ENCODE results near the gene ADAMTS17.

ADAMTS17 gene

DNA sequence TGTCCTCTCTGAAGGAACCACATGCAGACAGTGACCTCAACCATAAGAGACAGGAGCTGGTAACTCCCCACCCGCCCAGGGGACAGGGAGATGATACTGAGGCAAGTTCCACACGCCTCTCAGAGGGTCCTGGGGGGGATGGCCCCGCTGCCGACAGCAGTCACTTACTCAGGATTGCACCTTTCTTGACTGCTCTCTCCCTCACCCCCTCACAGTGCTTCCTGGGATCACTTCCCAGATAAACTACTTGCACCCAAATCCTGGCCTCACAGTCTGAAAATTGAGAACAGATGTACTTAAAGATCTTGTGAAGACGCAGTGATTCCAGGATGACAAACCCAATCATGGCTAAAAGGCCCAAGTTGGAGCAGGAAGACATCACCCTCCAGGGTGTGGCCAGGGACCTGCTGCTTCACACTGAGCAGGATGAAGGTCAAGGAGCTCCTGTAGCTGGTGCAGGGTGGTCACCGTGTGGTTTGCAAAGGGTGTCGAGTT lies 207.6 kb downstream of the ADAMTS17 start:
- DNase-seq (ENCODE audit: low spot score), result no peak

DNA sequence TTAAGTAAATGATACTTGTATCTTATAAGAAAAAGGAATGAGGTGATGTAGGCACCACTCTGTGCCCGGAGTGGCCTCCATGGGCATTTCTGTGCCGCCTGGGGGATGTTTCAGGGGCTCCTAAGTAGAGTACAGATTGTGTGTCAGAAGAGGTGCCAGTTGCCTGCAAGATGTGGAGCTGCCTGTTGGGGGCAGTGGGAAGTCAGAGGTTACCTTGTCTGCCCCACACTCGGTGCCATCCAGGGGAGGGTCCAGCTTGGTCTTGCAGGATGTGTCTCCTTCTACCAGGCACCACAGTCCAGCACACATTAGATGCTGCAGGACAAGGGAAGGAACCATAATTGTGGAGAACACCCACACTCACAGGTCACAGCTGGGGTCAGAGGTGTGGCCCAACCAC lies 208.8 kb downstream of the ADAMTS17 start:
- DNase-seq (ENCODE audit: low spot score), result no peak

DNA sequence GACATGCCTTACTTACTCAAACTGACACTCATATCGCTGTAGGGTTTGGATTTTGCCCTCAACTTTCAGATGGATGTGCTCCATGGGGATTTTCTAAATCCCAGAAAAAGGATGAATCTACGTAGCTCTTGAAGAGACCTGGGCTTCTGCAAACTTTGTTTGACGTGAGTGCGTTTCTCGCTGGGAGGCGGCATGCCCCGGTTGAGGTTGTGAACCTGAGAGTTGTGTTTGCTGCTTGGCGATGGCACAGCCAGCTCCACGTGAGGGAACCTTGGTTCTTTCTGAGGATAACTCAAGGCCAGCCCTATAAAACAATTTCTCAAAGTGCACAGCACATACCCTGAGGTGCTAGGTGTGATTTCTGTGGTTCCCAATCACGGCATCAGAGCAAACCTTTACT lies 209.5 kb downstream of the ADAMTS17 start:
- no peak for DNase-seq (ENCODE audit: low spot score)

DNA sequence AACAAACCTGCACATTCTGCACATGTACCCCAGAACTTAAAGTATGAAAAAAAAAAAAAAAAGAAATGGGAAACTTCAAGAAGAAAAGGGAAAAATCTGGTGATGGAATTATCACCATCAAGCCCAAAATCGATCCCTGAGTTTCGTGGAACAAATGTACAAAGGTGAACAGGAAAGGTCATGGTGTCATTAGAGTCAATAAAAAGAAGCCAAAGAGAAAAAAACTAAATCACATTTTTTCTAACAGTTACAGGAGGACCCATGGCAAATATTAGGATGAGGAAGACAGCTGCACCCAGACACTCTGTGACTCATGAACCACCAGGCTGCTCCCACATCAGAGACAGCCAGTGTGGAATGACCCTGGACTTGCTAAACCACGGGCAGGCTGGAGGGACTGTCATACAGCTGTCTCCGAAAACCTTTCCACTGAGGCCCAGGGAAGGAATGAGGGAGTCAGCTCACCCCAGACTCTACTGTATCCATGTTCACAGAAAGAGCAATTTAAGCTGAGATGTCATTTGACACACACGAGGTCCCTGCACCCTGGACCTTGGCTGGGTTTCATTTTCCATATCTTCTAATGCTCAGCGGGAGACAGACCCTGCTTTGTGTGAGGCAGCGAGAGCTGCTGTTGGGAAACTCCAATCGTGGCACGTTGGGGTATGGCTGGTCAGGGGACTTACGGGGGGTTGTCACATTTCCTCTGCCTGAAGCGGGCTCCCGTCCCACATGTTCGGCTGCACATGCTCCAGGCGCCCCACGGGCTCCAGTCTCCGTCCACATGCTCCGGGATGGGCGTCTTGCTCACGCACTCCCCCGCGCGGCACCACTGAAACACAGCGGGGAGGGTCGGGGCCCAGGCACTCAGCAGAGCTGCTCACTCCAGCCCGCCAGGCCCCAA lies 210.2 kb downstream of the ADAMTS17 start:
- DNase-seq (ENCODE audit: low spot score), result peak; percentile 60

DNA sequence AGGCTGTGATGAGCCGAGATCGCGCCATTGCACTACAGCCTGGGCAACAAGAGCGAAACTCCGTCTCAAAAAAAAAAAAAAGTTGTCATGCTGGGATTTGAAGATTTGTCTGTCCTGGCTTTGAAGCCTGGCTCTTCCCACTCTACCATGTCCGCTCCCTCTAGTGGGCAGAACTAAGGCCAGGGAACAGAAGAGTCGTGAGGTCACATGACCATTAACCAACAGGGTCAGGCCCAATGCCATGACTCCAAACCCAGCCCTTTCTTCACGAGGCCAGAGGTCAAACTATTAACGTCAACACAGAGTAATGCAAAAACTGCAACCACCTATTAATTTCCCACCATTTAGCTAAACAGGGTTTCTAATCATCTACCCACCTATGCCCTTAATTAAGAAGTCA lies 212.1 kb downstream of the ADAMTS17 start:
- DNase-seq (ENCODE audit: low spot score), result no peak

DNA sequence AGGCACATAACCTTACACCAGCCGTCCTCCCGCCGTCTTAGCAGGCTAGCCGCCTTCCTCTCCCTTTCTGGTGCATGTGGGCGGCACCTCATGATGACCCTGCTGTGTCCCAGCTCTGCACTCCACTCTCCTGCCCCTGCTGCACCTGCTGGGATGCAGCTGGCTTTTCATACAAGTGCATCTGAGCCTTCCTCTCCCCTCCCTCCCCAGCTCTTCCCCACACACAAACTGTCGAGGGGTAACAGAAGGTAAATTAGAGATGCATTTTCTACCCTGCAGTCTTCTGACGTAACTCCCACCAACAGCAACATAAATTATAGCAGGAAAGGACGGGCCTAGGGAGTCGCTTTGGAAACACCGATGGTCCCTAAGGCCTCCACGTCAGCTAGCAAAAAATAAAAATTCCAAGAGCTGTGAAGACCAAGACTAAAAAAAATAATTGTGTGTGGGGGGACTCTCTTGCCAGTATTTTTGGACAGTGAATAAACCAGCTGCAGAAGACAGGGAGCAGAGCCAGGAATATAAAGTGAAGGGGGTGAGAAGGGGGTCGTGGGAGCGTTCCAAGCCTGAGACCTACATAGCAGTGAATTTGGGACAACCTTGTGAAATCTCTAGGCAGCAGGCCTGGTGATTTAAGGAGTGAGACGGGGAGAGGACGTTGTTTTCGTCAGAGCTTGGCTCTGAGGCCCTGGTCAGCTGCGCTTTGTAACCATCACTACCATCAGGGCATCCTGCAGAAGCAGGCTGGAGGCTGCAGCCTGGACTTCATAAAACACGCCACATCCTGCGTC lies 216.2 kb downstream of the ADAMTS17 start:
- DNase-seq (ENCODE audit: low spot score), result no peak

DNA sequence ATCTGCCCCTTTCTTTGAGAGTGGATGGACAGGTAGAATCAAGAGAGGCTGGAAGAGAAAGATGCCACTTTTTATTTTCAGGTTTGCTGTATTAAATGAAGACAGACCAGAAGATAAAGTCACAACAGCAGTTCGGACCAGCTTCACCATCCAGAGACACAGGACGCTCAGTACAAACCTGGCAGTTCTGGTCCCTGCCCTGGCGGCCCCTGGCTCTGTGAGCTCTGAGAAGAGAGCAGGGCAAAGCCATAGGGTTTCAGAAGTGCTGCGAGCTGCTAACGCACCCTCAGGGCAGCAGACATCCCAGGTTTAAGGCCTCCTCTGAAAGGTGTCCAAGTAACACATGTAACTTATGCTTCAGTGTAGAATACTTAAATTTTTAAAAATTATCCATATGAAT lies 216.8 kb downstream of the ADAMTS17 start:
- DNase-seq (ENCODE audit: low spot score), result no peak

DNA sequence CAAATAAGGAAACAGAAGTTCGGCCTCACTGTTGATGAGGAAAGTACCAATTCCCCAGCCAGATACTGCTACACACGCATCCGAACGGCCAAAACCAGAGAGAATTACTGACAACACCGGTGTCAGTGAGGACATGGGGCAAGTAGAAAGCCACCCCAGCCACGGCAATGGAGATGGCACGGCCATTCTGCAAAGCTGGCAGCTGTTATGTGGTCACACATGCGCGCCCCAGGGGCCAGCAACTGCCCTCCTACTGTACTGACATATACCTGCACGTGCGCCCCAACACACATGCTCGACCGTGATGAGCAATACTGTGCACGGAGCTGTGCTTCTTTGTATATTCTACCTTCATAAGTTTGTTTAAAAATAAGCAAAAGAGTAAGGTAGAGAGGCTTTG lies 217.4 kb downstream of the ADAMTS17 start:
- DNase-seq (ENCODE audit: low spot score), result no peak

DNA sequence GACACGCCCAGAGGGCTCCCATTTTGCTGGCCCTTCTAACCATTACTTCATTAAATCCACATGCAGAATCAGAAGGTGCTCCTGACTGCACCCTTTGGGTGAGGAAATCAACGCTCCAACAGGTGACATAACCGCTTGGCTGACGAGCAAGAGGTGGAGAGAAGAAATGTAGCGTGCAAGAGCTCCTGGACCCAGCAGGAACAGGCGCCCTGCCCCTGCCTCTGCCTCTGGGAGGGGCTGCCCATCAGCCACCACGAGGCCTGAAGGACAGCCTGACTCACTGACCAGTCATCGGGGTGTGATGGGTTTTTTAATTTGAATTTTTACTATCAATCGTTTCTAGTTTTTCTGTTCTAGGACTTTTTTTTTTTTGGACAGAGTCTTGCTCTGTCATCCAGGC lies 218.2 kb downstream of the ADAMTS17 start:
- no peak for DNase-seq (ENCODE audit: low spot score)

DNA sequence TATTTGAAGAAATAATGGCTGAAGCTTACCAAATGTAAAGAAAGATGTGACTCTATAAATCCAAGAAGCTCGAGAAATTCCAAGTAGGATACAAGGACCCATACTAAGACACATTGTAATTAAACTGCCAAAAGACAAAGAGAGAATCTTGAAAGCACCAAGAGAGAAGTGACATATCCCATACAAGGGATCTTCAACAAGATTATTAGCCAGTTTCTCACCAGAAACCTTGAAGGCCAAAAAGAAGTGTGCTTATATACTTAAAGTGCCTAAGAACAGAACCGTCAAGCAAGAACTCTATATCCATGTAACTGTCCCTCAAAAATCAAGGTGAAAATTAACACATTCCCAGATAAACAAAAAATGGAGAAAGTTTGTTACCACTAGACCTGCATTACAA lies 220.5 kb downstream of the ADAMTS17 start:
- DNase-seq (ENCODE audit: low spot score), result no peak

DNA sequence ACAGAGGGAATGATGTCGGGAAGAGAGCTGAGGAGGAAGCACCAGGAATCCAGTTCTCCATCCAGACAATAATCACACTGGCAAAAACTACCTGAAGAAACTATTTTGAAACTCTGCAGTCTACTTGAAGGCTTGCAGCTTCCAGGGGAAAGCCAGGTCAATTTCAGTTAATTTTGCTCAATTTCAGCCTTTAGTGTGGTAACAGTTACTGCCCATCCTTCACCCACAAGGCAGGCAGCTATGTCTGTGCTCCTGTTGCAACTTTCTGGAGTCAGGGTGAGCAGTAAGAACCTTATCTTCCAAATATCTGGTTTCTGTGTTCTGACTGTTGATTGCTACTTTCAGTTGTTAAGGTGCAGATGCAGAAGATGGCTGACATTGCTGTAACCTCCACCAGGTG lies 221.7 kb downstream of the ADAMTS17 start:
- no peak for DNase-seq (ENCODE audit: low spot score)

DNA sequence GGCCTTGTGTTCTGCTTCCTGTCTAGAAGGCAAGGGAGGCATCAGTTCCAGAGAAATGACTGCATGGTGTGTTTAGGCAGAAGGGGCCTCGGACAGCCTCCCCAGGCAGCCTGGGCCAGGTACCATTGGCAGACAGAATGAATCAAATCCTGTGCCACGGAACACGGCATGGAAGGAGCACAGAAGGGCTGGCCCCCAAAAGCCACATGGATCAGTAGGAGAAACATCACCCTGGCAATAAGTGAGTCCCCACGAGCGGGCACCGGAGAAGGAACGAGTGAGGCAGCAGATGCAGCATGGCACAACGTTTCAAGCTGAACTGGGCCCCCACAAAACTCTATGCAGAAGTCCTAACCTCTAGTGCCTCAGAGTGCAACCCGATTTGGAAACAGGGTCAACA lies 223.2 kb downstream of the ADAMTS17 start:
- no peak for DNase-seq (ENCODE audit: low spot score)

DNA sequence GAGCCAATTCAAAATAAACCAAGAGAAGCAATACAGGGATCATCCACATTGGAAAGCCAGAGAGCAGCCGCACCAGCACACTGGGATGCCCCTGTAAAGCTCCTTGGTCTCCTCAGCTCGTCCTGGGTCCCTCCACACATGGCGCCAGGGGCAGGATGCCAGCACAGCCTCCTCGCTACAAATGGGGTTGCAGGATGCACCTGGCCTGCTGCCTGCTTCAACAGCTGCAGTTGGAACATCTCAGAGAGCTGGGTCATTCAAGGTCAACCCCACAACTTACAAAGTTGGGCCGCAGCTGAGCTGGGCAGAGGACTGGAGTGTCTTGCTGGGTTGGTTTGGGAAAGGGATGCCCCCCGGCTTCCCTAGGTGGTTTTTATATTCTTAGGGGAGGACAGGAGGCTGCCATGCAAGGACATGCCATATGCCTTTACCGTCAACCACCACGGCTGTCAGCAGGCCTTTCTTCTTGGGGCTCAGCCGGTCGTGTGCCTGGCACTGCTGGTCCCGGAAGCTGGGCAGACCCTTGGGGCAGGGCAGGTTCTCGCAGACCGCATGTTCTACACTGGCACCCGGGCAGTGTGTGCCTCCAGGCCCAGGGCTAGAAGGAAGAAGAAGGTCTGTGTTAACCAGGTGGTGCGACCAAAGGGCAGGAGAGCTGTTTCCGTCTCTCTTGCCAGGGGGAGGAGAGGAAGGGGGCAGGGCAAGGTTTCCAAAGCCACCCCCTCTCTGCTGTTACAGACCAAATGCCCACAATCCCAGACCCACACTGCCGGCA lies 225.2 kb downstream of the ADAMTS17 start:
- no peak for DNase-seq (ENCODE audit: low spot score)

DNA sequence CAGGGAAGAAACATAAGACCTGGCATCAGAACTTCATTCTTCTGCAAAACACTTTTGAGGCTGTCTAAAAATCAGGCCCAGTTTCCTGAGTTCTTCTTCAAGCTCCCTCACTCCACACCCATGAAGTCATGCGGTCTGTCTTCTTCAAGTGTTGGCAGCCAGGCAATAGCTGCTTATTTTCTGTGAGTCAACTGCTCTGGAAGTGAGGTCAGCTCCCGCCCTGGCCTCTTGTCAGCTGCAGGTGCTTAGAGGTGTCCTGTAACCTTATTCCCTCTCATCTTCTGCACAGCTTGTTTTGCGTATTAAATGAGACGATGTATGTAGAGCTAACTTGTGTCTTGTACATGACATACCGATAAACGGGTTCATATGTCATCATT lies 226.1 kb downstream of the ADAMTS17 start:
- DNase-seq (ENCODE audit: low spot score), result peak; percentile 37

DNA sequence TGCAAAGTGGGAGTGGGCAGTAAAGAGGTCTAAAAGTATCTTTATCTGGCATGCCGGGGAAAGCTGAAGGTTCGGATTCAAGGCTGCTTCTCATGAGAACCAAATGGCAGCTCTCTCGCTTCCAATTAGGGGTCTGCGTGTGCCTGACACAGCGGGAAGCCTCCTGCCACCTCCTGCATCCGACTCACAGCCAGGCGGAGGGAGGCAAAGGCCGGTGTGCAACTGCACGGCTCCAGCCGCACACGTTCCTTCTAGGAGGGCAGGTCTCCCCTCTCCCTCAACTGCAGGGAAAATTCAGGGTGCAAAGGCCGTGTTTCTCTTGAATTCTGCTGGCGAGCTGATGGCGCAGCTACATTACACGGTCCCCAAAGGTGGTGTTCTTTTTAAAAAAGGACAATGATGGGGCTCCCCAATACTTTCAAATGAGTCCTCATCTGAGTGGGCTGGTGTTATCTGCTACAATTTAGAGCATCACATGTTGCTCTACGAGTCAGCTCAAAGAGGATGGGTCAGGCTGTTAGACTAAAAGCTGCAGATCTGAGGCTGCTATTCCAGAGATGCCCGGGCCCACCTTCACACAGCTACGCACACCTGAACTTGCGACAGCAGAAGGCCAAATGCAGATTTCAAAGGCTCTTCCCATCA lies 226.6 kb downstream of the ADAMTS17 start:
- DNase-seq (ENCODE audit: low spot score), result no peak

DNA sequence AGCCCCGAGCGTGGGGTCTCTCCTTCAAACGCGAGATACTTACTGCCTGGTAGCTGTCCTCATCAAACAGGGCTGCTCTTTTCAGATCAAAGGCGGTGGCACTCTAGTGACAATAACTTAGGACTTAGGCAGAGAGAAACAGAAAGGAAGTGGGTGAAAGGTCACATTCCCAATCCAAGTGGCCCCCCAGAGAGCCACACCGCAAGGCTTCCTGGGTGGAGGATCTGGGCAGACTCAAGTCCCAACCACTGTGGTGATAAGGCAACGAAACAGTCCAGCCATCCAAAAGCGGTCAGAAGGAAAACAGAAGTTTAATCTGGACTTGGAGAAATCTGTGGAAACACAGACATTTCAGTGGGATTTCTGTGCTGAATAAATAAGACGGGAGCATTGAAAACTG lies 227.2 kb downstream of the ADAMTS17 start:
- DNase-seq (ENCODE audit: low spot score), result peak; percentile 23

DNA sequence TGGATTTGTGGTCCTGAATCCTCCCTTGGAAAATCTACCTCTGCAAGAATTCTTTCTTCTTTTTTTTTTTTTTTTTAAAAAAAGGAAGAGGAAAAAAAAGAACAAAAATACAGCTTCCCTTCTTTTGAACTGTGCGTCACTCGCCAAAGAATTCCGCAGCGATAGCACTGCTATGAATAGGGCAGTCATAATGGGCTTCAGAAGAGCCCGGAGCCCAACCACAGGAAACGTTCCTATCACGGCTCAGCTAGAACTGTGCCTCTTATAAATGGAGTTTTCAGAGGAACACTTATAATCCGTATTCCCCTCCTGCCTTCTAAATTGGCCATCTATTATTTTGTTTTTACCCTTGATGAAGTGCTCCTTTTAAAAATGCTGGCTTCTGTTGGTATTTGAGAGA lies 227.7 kb downstream of the ADAMTS17 start:
- DNase-seq (ENCODE audit: low spot score), result peak; percentile 64

DNA sequence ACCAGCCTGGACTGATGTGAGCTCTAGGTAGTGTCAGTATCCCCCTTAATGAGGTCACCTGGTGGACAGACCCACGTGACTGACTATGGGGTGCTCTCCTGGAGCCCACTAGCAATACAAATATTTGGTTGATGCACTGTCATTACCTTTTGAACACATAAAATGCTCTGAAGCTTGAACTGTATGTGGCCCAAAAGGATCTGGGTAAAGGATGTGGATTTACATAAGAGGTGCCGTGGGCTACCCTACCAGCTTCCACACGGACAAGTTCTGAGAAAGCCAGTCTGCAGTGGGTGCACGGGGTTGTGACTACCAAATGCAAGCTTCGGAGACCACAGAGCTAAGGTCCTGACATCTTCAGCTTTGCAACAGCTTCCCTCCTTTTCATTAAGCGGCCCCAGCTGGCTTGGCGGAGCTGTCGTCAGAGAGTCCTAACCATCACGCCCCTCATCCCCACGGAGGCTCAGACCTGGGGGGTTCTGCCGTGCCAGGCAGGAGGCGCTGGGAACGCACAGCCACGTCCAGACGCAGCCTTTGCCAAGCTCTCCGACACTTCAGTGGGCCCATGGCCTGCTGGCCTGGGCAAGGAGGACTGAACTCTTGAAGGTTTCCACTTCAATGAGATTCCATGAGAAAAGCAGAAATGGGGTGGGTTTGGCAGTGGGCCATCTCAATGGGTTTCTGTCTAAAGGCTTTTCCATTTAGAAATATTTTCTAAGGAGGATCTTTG lies 228.3 kb downstream of the ADAMTS17 start:
- DNase-seq (ENCODE audit: low spot score), result no peak

DNA sequence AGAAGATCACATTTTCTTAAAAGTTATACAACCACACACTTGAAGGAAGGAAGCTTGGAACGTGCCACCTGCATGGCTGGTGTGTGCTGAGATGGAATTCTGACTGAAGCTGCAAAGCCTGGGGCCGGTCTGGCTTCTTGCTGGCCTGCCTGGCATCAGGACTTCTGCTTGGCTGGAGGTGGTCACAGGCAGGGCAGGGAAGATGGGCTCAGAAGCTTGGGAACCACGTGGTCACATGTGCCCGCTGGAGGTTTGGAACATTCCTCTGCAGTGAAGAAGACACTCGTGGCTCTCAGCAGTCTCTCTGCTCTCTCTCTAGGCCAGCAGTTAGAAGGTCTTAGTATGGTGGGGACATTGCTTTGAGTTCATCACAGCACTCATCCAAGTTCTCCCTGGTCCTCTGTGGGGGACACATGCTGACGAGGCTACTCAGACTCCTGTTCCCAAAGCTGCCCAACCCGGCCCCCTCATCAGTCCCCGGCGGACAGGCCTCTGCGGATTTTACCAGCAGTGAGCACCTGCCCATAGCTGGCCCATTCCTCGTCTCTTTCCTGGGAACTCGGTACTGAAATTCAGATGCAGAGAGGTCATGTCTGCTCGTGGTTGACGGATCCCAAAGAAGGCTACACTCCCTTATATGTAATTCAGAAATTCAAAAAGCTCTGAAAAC lies 229.0 kb downstream of the ADAMTS17 start:
- DNase-seq (ENCODE audit: low spot score), result no peak

DNA sequence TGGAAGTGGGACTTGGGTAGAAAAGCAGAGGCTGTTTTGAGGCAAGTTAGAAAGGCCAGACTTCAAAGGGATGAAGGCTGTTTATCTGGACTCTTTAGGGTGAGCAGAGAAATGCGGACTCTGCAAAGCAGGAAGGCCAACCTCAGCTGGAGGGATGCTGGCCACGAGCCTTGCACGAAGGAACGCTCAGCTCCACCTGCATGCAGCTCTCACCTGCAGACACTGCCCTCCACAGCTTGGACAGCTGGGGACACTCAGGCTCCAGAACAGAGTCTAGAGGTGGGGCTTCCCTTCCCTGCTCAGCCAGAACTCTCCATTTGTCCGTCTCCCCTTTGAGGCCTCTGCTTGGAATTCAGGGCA lies 229.7 kb downstream of the ADAMTS17 start:
- DNase-seq (ENCODE audit: low spot score), result no peak

All from AG08396 (cell line).